Astrocyte (in vitro differentiated cells and primary cell): ENCODE results near the gene POTEB3.
"Not testable (repeated sequence)": the region's sequence is repeated elsewhere in the genome, so short reads cannot be mapped to it uniquely, and the experiment has no call there.

Experiments used
- EZH2 ChIP-seq: IDR thresholded peaks from 2 replicates; pipeline ENCODE4 v1.6.1; 2012; ENCODE audit warnings: mild to moderate bottlenecking, low read length, inconsistent platforms; ENCODE audit not compliant: insufficient read depth
- TF ChIP-seq, protein P1 (sequence below): IDR thresholded peaks from 2 replicates; pipeline ENCODE4 v1.5.1; 2011; ENCODE audit warnings: low read depth, mild to moderate bottlenecking, inconsistent platforms, low read length, moderate library complexity; ENCODE audit not compliant: insufficient read depth

- TF ChIP-seq, protein P1, sequence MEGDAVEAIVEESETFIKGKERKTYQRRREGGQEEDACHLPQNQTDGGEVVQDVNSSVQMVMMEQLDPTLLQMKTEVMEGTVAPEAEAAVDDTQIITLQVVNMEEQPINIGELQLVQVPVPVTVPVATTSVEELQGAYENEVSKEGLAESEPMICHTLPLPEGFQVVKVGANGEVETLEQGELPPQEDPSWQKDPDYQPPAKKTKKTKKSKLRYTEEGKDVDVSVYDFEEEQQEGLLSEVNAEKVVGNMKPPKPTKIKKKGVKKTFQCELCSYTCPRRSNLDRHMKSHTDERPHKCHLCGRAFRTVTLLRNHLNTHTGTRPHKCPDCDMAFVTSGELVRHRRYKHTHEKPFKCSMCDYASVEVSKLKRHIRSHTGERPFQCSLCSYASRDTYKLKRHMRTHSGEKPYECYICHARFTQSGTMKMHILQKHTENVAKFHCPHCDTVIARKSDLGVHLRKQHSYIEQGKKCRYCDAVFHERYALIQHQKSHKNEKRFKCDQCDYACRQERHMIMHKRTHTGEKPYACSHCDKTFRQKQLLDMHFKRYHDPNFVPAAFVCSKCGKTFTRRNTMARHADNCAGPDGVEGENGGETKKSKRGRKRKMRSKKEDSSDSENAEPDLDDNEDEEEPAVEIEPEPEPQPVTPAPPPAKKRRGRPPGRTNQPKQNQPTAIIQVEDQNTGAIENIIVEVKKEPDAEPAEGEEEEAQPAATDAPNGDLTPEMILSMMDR = not testable (repeated sequence)
- TF ChIP-seq EZH2 = not testable (repeated sequence)
These were observed 11.2 kb upstream of the POTEB3 start for GRCh38 chr15:21451487-21451886.
